Neutrophil (primary cell): ENCODE measurements around the gene NMD3.
"Not testable (repeated sequence)": the region's sequence is repeated elsewhere in the genome, so short reads cannot be mapped to it uniquely, and the experiment has no call there.

Experiments used
- H3K27ac ChIP-seq: fragments of 200-600 bp; sonication (generic); 2 replicates; pipeline ENCODE4 v1.5.1; 2016; ENCODE audit warnings: mild to moderate bottlenecking, moderate library complexity
- H3K27me3 ChIP-seq: fragments of 200-600 bp; sonication (generic); 2 replicates; pipeline ENCODE4 v1.6.0; 2016; ENCODE audit warnings: mild to moderate bottlenecking
- H3K36me3 ChIP-seq: fragments of 200-600 bp; sonication (generic); 2 replicates; pipeline ENCODE4 v1.5.1; 2017
- H3K4me1 ChIP-seq, 2 experiments: fragments of 200-600 bp in 1 of 2; sonication (generic) in 1 of 2; 1 replicate in 1 of 2; 2 replicates in 1 of 2; pipeline versions ENCODE4 v1.5.1 to v1.6.1; 2013 to 2016; ENCODE audit warnings: low read depth in 1 of 2, low read length in 1 of 2, mild to moderate bottlenecking in 1 of 2, moderate library complexity in 1 of 2; ENCODE audit not compliant: control insufficient read depth in 1 of 2, insufficient read depth in 1 of 2
- H3K4me3 ChIP-seq, 2 experiments: fragments of 200-600 bp in 1 of 2; sonication (generic) in 1 of 2; 1 replicate in 1 of 2; 2 replicates in 1 of 2; pipeline ENCODE4 v1.5.1; 2013 to 2016; ENCODE audit warnings: low read depth in 1 of 2, low read length in 1 of 2, mild to moderate bottlenecking in 1 of 2, moderate library complexity in 1 of 2
- H3K9me3 ChIP-seq: fragments of 200-600 bp; sonication (generic); 2 replicates; pipeline ENCODE4 v1.5.1; 2016
- CTCF ChIP-seq: fragments of 200-600 bp; sonication (generic); IDR thresholded peaks from 2 replicates; pipeline ENCODE4 v1.5.1; 2016; ENCODE audit warnings: antibody characterized with exemption

The NMD3 gene

GRCh38 chr3:161220850-161221753 lies at the start of gene NMD3:
Gene NMD3 (plus strand): TSS chr3:161221311. CDS start chr3:161222014, 703 bp downstream.
- peaks cover 12% of the 10 kb centered on the region for H3K36me3 ChIP-seq
- H3K4me3 ChIP-seq, result peak within 1 kb of the TSS; percentile 83 to 89
- TF ChIP-seq CTCF, result no peak
- H3K27me3 ChIP-seq, result no peaks in the 10 kb centered on the region
- H3K27ac ChIP-seq, result peak within 1 kb of the TSS; percentile 85
- H3K9me3 ChIP-seq, result no peaks in the 10 kb centered on the region
- peaks cover 23% of the 10 kb centered on the region in 2 experiments for H3K4me1 ChIP-seq

- H3K4me3 ChIP-seq, result no peak overlapping the region
- no peaks in the 10 kb centered on the region for H3K9me3 ChIP-seq
- no peaks in the 10 kb centered on the region for H3K36me3 ChIP-seq
- no peaks in the 10 kb centered on the region for H3K27me3 ChIP-seq
- no peak for TF ChIP-seq CTCF
- H3K27ac ChIP-seq, result no peak overlapping the region
- no peaks in the 10 kb centered on the region for H3K4me1 ChIP-seq
Measured at GRCh38 chr3:161171639-161172552, 49.2 kb upstream of the NMD3 start.

GRCh38 chr3:161175506-161175905 lies 45.6 kb upstream of the NMD3 start:
- H3K36me3 ChIP-seq, result no peaks in the 10 kb centered on the region
- H3K27ac ChIP-seq, result no peak overlapping the region
- no peak for TF ChIP-seq CTCF
- H3K27me3 ChIP-seq, result no peaks in the 10 kb centered on the region
- H3K4me1 ChIP-seq, result no peaks in the 10 kb centered on the region
- no peak overlapping the region for H3K4me3 ChIP-seq
- H3K9me3 ChIP-seq, result no peaks in the 10 kb centered on the region

GRCh38 chr3:161177991-161178390 lies 43.1 kb upstream of the NMD3 start:
- Histone ChIP-seq H3K4me3 (no peak overlapping the region), H3K4me1 (no peaks in the 10 kb centered on the region), H3K27me3 (no peaks in the 10 kb centered on the region), H3K27ac (no peak overlapping the region), H3K36me3 (no peaks in the 10 kb centered on the region), H3K9me3 (no peaks in the 10 kb centered on the region)
- no peak for TF ChIP-seq CTCF

GRCh38 chr3:161181371-161181770 lies 39.7 kb upstream of the NMD3 start:
- not testable (repeated sequence) for H3K27ac ChIP-seq, H3K9me3 ChIP-seq, H3K36me3 ChIP-seq, H3K27me3 ChIP-seq, H3K4me1 ChIP-seq, H3K4me3 ChIP-seq
